ENCODE data around the gene MGAT5B. TPM values are rescaled to one million over a fixed set of nuclear protein-coding genes. Genes with fewer than 3 reads are reported as not detected.
"Not testable (repeated sequence)": the region's sequence is repeated elsewhere in the genome, so short reads cannot be mapped to it uniquely, and the experiment has no call there.

Gene MGAT5B
- total RNA-seq, 4 donors from 2014 or later: 0.19 to 0.47 TPM; not detected in 2

DNA sequence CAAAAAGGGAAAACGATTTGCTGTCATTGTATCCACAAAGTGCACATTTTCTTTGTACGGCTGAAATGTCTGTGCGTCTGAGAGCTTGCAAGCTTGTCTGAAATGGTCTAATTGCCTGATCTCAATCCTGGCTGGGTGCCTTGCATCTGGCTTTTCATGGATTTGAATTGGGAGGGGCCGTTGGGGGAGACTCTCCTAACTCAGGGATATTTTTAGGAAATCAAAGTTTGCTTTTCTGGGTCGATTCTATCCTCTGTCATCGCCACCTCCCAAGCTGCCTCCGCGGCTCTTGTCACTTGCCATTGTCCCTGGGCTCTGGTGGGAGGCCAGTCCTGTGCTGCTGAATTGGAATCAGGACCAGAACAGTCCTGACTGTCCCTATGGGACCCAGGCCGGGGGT lies 33.3 kb upstream of the MGAT5B start:
- intact Hi-C loops (cut with DNase I; ENCODE audit: low total_unique reads): no loop called here
- TF ChIP-seq POLR2A (IDR thresholded peaks at IDR 0.05): no peak
- TF ChIP-seq, protein P1, sequence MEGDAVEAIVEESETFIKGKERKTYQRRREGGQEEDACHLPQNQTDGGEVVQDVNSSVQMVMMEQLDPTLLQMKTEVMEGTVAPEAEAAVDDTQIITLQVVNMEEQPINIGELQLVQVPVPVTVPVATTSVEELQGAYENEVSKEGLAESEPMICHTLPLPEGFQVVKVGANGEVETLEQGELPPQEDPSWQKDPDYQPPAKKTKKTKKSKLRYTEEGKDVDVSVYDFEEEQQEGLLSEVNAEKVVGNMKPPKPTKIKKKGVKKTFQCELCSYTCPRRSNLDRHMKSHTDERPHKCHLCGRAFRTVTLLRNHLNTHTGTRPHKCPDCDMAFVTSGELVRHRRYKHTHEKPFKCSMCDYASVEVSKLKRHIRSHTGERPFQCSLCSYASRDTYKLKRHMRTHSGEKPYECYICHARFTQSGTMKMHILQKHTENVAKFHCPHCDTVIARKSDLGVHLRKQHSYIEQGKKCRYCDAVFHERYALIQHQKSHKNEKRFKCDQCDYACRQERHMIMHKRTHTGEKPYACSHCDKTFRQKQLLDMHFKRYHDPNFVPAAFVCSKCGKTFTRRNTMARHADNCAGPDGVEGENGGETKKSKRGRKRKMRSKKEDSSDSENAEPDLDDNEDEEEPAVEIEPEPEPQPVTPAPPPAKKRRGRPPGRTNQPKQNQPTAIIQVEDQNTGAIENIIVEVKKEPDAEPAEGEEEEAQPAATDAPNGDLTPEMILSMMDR (IDR thresholded peaks at IDR 0.05): no peak
- 32 to 39% methylated on average over 9 of the region's 9 CpGs for WGBS, 2 donors
- no peak for DNase-seq (ENCODE audit: low spot score in 2 of 2)
- H3K4me3 ChIP-seq (ENCODE audit: low read depth, poor library complexity, severe bottlenecking): no peak overlapping the region

DNA sequence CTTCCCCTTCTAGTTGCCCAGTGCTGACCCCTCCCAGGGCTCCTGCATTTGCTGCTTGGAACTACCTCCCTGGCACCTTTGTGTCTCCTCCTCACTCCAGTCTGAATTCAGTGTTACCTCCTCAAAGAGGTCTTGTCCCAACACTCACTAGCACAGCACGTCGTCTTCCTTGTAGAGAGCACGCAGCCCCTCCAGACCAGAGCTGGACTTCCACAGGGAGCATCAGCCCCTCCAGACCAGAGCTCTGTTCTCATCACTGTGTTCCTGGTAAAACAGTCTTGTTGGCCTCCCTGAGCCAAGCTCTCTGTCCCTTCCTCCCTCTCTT lies 27.8 kb upstream of the MGAT5B start:
- no peak for DNase-seq (ENCODE audit: low spot score in 2 of 2)
- no peak overlapping the region for H3K4me3 ChIP-seq (ENCODE audit: low read depth, poor library complexity, severe bottlenecking)
- no peak for TF ChIP-seq POLR2A (IDR thresholded peaks at IDR 0.05)
- TF ChIP-seq, protein P1 (IDR thresholded peaks at IDR 0.05): no peak
- 26 to 46% methylated on average over 3 of the region's 3 CpGs for WGBS, 2 donors
- intact Hi-C loops (cut with DNase I; ENCODE audit: low total_unique reads): no loop called here

GRCh38 chr17:76840884-76841775 lies 27.1 kb upstream of the MGAT5B start:
- no peak for TF ChIP-seq POLR2A (IDR thresholded peaks at IDR 0.05)
- TF ChIP-seq, protein P1 (IDR thresholded peaks at IDR 0.05): no peak
- intact Hi-C loops (cut with DNase I; ENCODE audit: low total_unique reads): no loop called here
- no peak for DNase-seq (ENCODE audit: low spot score in 2 of 2)
- H3K4me3 ChIP-seq (ENCODE audit: low read depth, poor library complexity, severe bottlenecking): no peak overlapping the region
- WGBS, 2 donors: 15% methylated on average over 5 to 8 of the region's 8 CpGs

DNA sequence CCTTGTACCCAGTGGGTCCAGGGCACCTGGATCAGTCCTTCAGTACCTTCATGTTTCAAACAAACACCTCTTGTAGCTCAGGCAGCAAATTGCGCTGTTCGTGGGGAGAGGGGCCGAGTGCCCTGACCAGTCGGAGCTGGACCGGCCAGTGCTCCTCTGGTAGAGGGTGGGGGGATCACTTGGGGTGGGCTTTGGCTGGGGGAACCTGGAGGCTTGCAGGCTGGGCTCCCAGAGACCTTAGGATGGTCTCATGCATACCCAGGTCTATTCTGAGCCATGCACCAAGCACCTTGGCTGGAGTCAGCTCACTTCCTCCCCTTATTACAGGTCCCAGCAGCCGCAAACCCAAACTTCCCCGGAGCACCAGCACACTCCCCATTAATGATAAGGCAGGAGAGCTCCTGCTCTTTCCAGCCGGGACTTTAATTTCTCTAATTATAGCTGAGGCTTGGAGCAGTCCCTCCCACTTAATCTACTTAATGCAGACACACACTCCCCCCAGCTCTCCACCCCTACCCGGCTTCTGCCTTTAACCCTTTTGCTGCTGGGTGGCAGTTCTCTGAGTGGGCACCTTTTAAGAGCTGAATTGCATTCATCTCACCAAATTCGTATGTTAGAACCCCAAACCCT lies 26.3 kb upstream of the MGAT5B start:
- TF ChIP-seq, protein P1 (IDR thresholded peaks at IDR 0.05): no peak
- no peak for TF ChIP-seq POLR2A (IDR thresholded peaks at IDR 0.05)
- WGBS, 2 donors: 8 to 12% methylated on average over 10 of the region's 10 CpGs
- DNase-seq (ENCODE audit: low spot score in 2 of 2): no peak
- H3K4me3 ChIP-seq (ENCODE audit: low read depth, poor library complexity, severe bottlenecking): no peak overlapping the region
- intact Hi-C loops (cut with DNase I; ENCODE audit: low total_unique reads): no loop called here

DNA sequence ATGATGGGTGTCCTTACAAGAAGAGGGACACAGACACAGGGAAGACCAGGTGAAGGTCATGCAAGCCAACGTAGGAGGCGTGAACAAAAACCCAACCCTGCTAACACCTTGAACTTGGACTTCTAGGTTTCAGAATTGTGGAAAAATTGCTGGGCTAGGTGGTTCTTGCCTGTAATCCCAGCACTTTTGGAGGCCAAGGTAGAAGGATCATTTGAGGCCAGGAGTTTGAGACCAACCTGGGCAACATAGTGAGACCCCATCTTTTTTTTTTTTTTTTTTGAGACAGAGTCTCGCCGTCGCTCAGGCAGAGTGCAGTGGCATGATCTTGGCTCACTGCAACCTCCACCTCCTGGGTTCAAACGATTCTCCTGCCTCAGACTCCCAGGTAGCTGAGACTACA lies 25.1 kb upstream of the MGAT5B start:
- WGBS, 2 donors: 91 to 92% methylated on average over 6 of the region's 6 CpGs
- DNase-seq (ENCODE audit: low spot score in 2 of 2); H3K4me3 ChIP-seq (ENCODE audit: low read depth, poor library complexity, severe bottlenecking); intact Hi-C loops (cut with DNase I; ENCODE audit: low total_unique reads): not testable (repeated sequence)

DNA sequence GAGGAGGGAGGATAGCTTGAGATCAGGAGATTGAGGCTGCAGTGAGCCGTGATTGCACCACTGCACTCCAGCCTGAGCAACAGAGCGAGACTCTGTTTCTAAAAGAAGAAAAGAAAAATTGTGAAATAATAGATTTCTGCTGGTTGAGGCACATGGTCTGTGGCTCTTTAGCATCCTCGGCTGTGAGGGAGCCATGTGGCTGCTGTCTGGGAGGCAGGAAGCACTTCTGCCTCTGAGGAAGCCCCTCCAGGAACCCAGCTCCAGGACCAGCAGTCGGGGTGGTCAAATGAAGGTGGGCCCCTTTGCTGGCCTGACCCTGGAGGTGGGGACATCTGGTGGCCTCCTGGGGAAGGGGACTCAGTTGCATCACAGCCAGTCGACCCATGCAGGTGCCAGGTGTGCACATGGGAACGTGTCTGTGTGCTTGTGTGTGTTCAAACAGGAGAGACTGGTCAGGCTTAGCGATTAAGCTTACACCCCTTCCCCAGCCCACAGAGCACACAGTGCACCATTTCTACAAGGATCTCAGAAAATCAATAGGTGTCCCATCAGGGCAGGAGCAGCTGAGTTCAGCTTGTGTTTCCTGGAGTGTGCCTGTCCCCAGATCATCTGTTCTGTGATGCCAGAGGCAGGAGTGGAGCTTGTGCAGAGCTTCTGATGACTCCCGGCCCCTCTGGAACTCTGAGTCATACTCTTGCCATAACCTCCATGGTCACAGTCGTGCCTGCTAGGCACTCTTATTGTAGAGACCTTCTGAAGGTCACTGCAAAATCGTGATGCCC lies 24.3 kb upstream of the MGAT5B start:
- whole genome bisulfite sequencing, 2 donors: 47 to 64% methylated on average over 10 of the region's 10 CpGs
- TF ChIP-seq, protein P1 (IDR thresholded peaks at IDR 0.05): no peak
- TF ChIP-seq POLR2A (IDR thresholded peaks at IDR 0.05): no peak
- intact Hi-C loops (cut with DNase I; ENCODE audit: low total_unique reads): no loop called here
- H3K4me3 ChIP-seq (ENCODE audit: low read depth, poor library complexity, severe bottlenecking): no peak overlapping the region
- DNase-seq (ENCODE audit: low spot score in 2 of 2): no peak

Data from lower leg skin (tissue), 4 donors.